ENCODE results near the gene DMRTC1B.
"Not testable (repeated sequence)": the region's sequence is repeated elsewhere in the genome, so short reads cannot be mapped to it uniquely, and the experiment has no call there.

- TF ChIP-seq, protein P1, sequence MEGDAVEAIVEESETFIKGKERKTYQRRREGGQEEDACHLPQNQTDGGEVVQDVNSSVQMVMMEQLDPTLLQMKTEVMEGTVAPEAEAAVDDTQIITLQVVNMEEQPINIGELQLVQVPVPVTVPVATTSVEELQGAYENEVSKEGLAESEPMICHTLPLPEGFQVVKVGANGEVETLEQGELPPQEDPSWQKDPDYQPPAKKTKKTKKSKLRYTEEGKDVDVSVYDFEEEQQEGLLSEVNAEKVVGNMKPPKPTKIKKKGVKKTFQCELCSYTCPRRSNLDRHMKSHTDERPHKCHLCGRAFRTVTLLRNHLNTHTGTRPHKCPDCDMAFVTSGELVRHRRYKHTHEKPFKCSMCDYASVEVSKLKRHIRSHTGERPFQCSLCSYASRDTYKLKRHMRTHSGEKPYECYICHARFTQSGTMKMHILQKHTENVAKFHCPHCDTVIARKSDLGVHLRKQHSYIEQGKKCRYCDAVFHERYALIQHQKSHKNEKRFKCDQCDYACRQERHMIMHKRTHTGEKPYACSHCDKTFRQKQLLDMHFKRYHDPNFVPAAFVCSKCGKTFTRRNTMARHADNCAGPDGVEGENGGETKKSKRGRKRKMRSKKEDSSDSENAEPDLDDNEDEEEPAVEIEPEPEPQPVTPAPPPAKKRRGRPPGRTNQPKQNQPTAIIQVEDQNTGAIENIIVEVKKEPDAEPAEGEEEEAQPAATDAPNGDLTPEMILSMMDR (IDR thresholded peaks at IDR 0.05), result not testable (repeated sequence)
- not testable (repeated sequence) for TF ChIP-seq MYC (IDR thresholded peaks at IDR 0.05; ENCODE audit: borderline replicate concordance, low read length); RFX5 (IDR thresholded peaks at IDR 0.05); POLR2A (IDR thresholded peaks at IDR 0.05; ENCODE audit: low read length); SMC3 (IDR thresholded peaks at IDR 0.05); REST (IDR thresholded peaks at IDR 0.05); RCOR1 (IDR thresholded peaks at IDR 0.05; ENCODE audit: low read depth, low read length); CEBPB (IDR thresholded peaks at IDR 0.05); PHF8 (IDR thresholded peaks at IDR 0.05; ENCODE audit: borderline replicate concordance, low read depth); FOSL2 (IDR thresholded peaks at IDR 0.05); FOSL2 (CRISPR knock-in tag; IDR thresholded peaks at IDR 0.05); CBX2 (IDR thresholded peaks at IDR 0.05; ENCODE audit: borderline replicate concordance, low read depth); ZSCAN20 (CRISPR knock-in tag; IDR thresholded peaks at IDR 0.05)
- TF ChIP-seq, protein P2, sequence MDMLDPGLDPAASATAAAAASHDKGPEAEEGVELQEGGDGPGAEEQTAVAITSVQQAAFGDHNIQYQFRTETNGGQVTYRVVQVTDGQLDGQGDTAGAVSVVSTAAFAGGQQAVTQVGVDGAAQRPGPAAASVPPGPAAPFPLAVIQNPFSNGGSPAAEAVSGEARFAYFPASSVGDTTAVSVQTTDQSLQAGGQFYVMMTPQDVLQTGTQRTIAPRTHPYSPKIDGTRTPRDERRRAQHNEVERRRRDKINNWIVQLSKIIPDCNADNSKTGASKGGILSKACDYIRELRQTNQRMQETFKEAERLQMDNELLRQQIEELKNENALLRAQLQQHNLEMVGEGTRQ (IDR thresholded peaks at IDR 0.05), result not testable (repeated sequence)
Observed at GRCh38 chrX:72748545-72748944, 28.1 kb upstream of the DMRTC1B start.
